Measurements from ENCODE around the gene LARP1.
A peak's percentile ranks its signal among the peaks of the same experiment; 100 is the strongest.
"Not testable (repeated sequence)": the region's sequence is repeated elsewhere in the genome, so short reads cannot be mapped to it uniquely, and the experiment has no call there.

The LARP1 gene

DNA sequence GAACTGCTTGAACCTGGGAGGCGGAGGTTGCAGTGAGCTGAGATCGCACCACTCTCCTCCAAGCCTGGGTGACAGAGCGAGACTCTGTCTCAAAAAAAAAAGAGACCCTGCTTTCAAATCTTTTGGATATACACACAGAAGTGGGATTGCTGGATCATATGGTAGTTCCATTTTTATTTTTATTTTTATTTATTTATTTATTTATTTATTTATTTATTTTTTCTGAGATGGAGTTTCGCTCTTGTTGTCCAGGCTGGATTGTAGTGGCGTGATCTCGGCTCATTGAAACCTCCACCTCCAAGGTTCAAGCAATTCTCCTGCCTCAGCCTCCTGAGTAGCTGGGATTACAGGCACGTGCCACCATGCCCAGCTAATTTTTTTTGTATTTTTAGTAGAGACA, 19.8 kb upstream of the LARP1 start:
- not testable (repeated sequence) for DNase-seq

DNA sequence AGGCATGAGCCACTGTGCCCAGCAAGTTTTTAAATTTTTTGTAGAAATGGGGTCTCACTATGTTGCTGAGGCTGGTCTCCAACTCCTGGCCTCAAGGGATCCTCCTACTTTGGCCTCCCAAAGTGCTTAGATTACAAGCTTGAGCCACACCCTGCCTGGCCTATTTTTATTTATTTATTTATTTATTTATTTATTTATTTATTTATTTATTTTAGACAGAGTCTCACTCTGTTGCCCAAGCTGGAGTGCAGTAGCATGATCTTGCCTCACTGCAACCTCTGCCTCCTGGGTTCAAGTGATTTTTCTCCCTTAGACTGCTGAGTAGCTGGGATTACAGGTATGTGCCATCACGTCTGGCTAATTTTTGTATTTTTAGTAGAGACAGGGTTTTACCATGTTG, 18.8 kb upstream of the LARP1 start:
- DNase-seq, result not testable (repeated sequence)

DNA sequence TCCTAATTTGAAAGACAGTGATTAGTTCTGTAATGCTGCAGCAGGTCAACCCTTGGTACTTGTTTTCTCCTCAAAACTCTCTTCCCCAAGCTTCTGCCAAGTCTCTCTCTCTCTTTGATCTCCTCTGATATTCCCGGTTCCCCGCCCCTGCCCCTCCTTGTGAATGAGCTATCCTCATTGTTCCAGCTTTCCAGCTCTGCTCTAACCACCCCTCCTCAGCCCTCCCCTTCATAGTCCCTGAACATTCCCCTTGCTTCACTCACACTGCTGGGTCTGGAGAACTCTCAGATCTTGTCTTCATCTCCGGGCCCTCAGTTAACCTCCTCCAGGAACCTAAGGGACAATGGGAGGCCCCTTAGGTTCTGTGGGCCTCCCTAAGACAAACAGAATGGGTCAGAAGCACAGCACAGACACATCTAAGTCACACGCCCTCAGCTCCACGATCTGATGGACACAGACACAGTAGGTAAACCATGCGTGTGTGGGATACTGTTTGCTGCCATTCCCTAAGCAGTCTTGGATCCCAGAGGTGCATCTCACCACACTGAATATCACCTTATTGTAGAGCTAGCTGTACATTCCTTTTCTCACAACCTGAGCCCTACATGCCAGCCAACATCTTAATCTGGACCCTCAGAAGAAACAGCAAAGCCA, 17.4 kb upstream of the LARP1 start:
- no peak for DNase-seq

GRCh38 chr5:154740483-154740882, 14.7 kb upstream of the LARP1 start:
- DNase-seq, result no peak

GRCh38 chr5:154740957-154741356, 14.2 kb upstream of the LARP1 start:
- DNase-seq, result no peak

- DNase-seq, result no peak
Observed at GRCh38 chr5:154741415-154741814, 13.8 kb upstream of the LARP1 start.

DNA sequence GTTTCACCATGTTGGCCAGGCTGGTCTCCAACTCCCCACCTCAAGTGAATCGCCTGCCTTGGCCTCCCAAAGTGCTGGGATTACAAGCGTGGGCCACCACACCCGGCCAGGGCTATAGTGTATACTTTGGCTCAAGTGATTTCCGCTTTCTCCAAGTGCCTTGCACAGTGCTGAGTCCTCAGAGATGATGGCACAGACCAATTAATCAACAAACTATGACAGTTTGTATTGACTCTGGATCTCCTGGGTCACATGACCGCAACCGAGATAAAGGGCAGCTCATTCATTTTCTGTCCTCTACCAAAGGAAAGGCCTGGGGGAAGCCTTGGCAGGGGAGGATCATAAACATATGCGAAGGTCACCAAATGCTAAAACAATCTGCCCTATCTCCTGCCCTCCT, 11.4 kb upstream of the LARP1 start:
- no peak for DNase-seq

GRCh38 chr5:154745349-154745748, 9.8 kb upstream of the LARP1 start:
- no peak for DNase-seq

GRCh38 chr5:154749491-154749890, 5.7 kb upstream of the LARP1 start:
- DNase-seq, result no peak

DNA sequence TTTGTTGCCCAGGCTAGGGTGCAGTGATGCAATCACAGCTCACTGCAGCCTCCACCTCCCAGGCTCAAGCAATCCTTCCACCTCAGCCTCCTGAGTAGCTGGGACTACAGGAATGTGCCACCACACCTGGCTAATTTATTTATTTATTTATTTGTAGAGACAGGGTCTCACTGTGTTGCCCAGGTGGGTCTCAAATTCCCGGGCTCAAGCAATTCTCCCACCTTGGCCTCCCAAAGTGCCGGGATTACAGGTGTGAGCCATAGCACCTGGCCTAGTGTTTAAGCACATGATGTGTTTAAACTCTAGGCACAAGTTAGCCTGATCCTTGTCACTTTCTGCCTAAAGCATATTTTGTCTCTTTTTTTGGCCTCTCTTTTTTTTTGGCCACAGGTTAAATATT, 4.5 kb upstream of the LARP1 start:
- not testable (repeated sequence) for DNase-seq

GRCh38 chr5:154751854-154752253, 3.3 kb upstream of the LARP1 start:
- DNase-seq, result no peak

GRCh38 chr5:154753792-154754191, 1.4 kb upstream of the LARP1 start:
- DNase-seq, result no peak

DNA sequence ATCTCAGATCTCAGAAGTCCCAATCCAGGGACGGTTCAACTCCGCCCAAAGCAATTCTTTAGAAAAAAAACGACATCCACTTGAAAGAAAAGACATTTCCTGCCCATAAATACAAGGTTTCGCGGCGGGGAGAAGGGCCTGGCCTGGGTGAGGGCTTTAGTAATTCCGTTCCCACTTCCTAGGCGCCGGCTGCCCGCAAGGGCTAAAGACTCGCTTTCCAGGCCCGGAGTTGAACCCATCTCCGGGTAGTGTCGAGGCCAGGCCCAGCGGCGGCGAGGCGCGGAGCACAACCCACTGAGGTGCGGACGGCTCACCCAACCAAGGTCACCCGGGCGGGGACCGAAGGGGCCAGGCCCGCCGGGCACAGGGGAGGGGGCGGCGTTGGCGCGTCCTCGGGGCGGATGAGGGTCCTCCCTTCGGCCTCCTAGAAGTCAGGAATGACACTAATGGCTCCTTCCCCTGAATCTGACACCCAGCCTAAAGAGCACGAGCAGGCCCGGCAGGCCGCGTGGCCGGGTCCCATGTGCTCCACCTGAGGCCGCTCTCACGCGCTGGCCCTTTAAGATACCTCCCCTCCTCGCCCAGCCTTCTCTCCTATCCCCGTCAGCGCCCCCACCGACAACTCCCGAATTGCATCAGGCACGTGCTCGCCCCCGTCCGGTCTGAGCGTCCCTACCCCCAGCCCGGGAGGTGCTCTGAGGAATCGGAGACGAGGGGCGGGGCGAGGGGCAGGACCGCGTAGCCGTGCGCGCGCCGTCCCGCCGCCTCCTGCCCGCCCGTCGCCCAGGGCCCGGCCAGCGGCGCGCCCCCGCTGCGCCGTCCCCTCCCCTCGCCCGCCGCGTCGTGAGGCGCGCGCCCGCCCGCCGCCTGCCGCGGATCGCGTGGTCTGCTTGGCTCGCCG, 467 bp upstream of the LARP1 start:
- peak; percentile 94 for DNase-seq

DNA sequence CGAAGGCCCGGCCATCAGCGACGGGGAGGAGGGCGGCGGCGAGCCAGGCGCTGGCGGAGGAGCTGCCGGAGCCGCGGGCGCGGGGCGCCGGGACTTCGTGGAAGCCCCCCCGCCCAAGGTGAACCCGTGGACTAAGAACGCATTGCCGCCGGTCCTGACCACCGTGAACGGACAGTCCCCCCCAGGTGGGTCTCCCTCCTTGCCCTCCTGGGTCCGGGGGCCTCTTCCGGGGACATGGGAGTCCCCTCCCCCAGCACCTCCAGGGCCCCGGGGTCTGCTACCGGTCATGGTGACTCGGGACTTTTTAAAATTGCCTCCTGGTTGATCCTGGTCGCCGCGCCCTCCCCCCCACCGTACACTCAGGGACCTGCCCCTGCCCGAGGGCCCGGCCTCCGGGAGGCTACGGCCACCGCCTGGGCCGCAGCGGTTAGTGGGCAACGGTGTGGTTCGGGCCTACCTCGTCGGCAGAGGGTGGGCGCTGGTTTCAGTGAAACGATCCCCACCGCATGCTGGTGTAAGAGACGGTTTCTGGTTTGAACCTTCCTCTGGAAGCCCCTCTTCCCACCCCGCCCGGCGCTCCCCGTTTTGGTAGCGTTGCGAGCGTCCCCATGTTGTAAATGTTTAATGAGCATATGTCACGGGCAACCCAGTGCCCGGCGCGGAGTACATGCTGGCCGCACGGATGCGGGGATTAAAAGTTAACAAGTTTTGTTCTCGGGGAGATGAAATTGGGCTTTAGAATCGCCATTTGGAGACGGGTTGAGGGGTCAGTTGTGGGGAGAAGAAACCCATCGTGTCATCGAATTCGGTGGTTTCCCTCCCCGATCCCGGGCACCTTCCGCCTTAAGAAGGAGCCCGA, 1.1 kb downstream of the LARP1 start:
- DNase-seq, result no peak

- DNase-seq, result peak; percentile 16
Observed at GRCh38 chr5:154756868-154757813, 2.0 kb downstream of the LARP1 start.

DNA sequence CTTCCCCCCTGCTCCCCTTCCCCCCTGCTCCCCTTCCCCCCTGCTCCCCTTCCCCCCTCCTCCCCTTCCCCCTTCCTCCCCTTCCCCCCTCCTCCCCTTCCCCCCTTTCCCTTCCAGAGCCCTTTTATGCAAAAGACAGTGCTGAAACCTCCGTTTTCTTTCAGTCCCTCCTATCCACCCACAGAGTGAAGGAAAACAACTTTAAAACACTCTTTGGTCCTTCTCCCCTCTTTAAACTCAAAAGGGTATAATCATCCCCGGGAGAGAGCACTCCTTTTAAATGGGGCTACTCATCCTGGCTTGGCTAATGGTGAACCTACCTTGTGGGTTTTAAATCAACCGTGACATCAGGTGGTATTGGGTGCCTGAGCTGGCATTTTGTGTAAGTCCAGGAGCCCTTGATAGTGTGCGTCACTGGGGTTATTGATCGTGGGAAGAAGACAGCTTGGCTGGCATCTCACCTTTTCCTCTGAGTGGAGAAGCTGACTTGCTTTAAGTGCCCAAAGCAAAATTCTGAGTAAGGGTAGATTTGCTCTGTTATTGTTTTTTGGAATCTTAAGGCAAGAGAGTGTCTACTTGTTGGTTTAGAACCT, 2.7 kb downstream of the LARP1 start:
- DNase-seq, result peak; percentile 85

DNA sequence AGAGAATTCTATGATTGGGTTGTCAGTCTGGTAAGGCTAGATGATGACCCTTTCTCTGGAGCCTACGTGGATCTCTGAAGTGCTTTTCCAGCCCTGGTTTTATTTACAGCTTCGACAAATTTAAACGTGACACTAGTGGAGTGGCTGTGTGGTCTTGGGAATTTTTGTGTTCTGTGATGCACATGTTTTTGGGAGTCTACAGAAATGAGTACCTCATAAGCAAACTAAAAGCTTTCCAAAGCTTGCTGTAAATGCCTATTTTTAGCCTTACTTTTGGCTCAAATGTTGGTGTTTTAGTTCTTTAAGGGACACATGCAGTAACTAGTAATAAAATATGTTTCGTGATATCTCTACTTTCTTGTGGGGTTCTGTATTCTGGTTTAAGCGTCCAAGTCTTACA, 3.3 kb downstream of the LARP1 start:
- DNase-seq, result no peak

DNA sequence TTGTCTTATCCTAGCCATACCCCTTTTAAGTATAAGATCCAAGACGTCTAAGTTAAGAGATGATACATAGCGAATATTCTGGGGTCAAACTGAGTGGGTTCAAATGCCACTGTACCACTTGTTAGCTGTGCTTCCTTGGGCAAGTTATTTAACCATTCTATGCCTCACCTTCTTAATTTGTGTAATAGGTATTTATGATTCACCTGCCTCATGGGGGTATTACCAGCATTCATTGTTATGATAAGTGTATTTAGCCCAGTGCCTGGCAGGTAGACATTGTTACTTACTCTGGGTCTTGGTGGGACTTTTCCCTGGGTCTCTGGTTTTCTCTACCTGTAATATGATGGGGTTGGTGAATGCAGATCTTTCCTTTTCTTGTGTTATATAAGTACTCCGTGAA, 3.8 kb downstream of the LARP1 start:
- no peak for DNase-seq

- not testable (repeated sequence) for DNase-seq
Observed at GRCh38 chr5:154759868-154760267, 4.7 kb downstream of the LARP1 start.

GRCh38 chr5:154761046-154761736, 6.0 kb downstream of the LARP1 start:
- no peak for DNase-seq

- no peak for DNase-seq
Observed at GRCh38 chr5:154762261-154762660, 7.1 kb downstream of the LARP1 start.
